ENCODE results near the gene ELP2.

The ELP2 gene

GRCh38 chr18:36141576-36141975, 11.9 kb downstream of the ELP2 start:
- peaks cover 85% of the 10 kb centered on the region for H3K36me3 ChIP-seq
- DNase-seq = no peak

GRCh38 chr18:36142751-36143150, 13.1 kb downstream of the ELP2 start:
- TF ChIP-seq CTCF (IDR thresholded peaks at IDR 0.05; ENCODE audit: low read depth, low read length) = no peak
- H3K9me3 ChIP-seq (ENCODE audit: severe bottlenecking) = no peaks in the 10 kb centered on the region
- DNase-seq = no peak
- peaks cover 88% of the 10 kb centered on the region for H3K36me3 ChIP-seq
- H3K4me3 ChIP-seq (ENCODE audit: low read depth, low read length) = no peak overlapping the region
- H3K27me3 ChIP-seq (ENCODE audit: insufficient read depth, low read depth, severe bottlenecking) = no peaks in the 10 kb centered on the region
- no peak overlapping the region for H3K27ac ChIP-seq

More at GRCh38 chr18:36141576-36141975, 11.9 kb downstream of the ELP2 start:
- no peak for TF ChIP-seq CTCF (IDR thresholded peaks at IDR 0.05; ENCODE audit: low read depth, low read length)
- Histone ChIP-seq H3K4me3 (ENCODE audit: low read depth, low read length) (no peak overlapping the region), H3K9me3 (ENCODE audit: severe bottlenecking) (no peaks in the 10 kb centered on the region), H3K27me3 (ENCODE audit: insufficient read depth, low read depth, severe bottlenecking) (no peaks in the 10 kb centered on the region), H3K27ac (no peak overlapping the region)

- no peak for TF ChIP-seq CTCF (IDR thresholded peaks at IDR 0.05; ENCODE audit: low read depth, low read length)
- no peak overlapping the region for H3K4me3 ChIP-seq (ENCODE audit: low read depth, low read length)
- H3K27ac ChIP-seq = no peak overlapping the region
- no peak for DNase-seq
- H3K9me3 ChIP-seq (ENCODE audit: severe bottlenecking) = no peaks in the 10 kb centered on the region
- H3K27me3 ChIP-seq (ENCODE audit: insufficient read depth, low read depth, severe bottlenecking) = no peaks in the 10 kb centered on the region
- H3K36me3 ChIP-seq = peaks cover 88% of the 10 kb centered on the region
These were observed 13.7 kb downstream of the ELP2 start for GRCh38 chr18:36143391-36143790.

- no peak overlapping the region for H3K27ac ChIP-seq
- DNase-seq = no peak
- no peaks in the 10 kb centered on the region for H3K9me3 ChIP-seq (ENCODE audit: severe bottlenecking)
- H3K27me3 ChIP-seq (ENCODE audit: insufficient read depth, low read depth, severe bottlenecking) = no peaks in the 10 kb centered on the region
- no peak overlapping the region for H3K4me3 ChIP-seq (ENCODE audit: low read depth, low read length)
- no peak for TF ChIP-seq CTCF (IDR thresholded peaks at IDR 0.05; ENCODE audit: low read depth, low read length)
- H3K36me3 ChIP-seq = peaks cover 69% of the 10 kb centered on the region
These were observed 20.0 kb downstream of the ELP2 start for GRCh38 chr18:36149514-36150289.

GRCh38 chr18:36152781-36153180, 23.1 kb downstream of the ELP2 start:
- Histone ChIP-seq H3K4me3 (ENCODE audit: low read depth, low read length) (no peak overlapping the region), H3K27me3 (ENCODE audit: insufficient read depth, low read depth, severe bottlenecking) (no peaks in the 10 kb centered on the region), H3K27ac (no peak overlapping the region), H3K36me3 (peaks cover 70% of the 10 kb centered on the region), H3K9me3 (ENCODE audit: severe bottlenecking) (no peaks in the 10 kb centered on the region)
- no peak for DNase-seq
- no peak for TF ChIP-seq CTCF (IDR thresholded peaks at IDR 0.05; ENCODE audit: low read depth, low read length)

GRCh38 chr18:36153203-36153602, 23.5 kb downstream of the ELP2 start:
- DNase-seq = no peak
- Histone ChIP-seq H3K27ac (no peak overlapping the region), H3K9me3 (ENCODE audit: severe bottlenecking) (no peaks in the 10 kb centered on the region), H3K4me3 (ENCODE audit: low read depth, low read length) (no peak overlapping the region), H3K27me3 (ENCODE audit: insufficient read depth, low read depth, severe bottlenecking) (no peaks in the 10 kb centered on the region), H3K36me3 (peaks cover 71% of the 10 kb centered on the region)
- TF ChIP-seq CTCF (IDR thresholded peaks at IDR 0.05; ENCODE audit: low read depth, low read length) = no peak

All from WERI-Rb-1 (cell line).